Fibroblast of lung (primary cell): ENCODE results near the gene PAQR5. TPM values are rescaled to one million over a fixed set of nuclear protein-coding genes. Genes with fewer than 3 reads are reported as not detected.

Experiments used
- DNase-seq, 2 donors: peaks; one replicate each; pipeline versions ENCODE4 v3.0.0 to v3.0.0-alpha.2; 2010; ENCODE audit warnings: low read depth in 2 of 2
- H2AFZ ChIP-seq: 2 replicates; pipeline ENCODE4 v1.5.1; 2012; ENCODE audit warnings: low read length, control low read depth, inconsistent platforms
- H3K27ac ChIP-seq: 2 replicates; pipeline ENCODE4 v1.5.1; 2011; ENCODE audit warnings: low read length, control low read depth; ENCODE audit not compliant: insufficient read depth
- H3K27me3 ChIP-seq: 2 replicates; pipeline ENCODE4 v1.5.1; 2011; ENCODE audit warnings: mild to moderate bottlenecking, low read length; ENCODE audit not compliant: control insufficient read depth, insufficient read depth
- H3K36me3 ChIP-seq: 2 replicates; pipeline ENCODE4 v1.5.1; 2011; ENCODE audit warnings: low read length; ENCODE audit not compliant: control insufficient read depth, insufficient read depth
- H3K4me1 ChIP-seq: 2 replicates; pipeline ENCODE4 v1.5.1; 2011; ENCODE audit warnings: low read length; ENCODE audit not compliant: control insufficient read depth, insufficient read depth; ENCODE audit errors: extremely low read depth
- H3K4me2 ChIP-seq: 2 replicates; pipeline ENCODE4 v1.5.1; 2011; ENCODE audit warnings: low read length, control low read depth; ENCODE audit not compliant: insufficient read depth; ENCODE audit errors: extremely low read depth
- H3K4me3 ChIP-seq, 4 experiments: fragments of 200-600 bp in 1 of 4; sonication (generic) in 1 of 4; replicated peaks in 1 of 4; 2 replicates each; pipeline ENCODE4 v1.5.1; 2011 to 2016; ENCODE audit warnings: low read length in 4 of 4, low read depth in 3 of 4, mild to moderate bottlenecking in 3 of 4, control low read depth in 2 of 4, inconsistent platforms in 1 of 4, mixed read lengths in 1 of 4; ENCODE audit not compliant: insufficient read depth in 1 of 4; ENCODE audit errors: control extremely low read depth in 1 of 4
- H3K79me2 ChIP-seq: 2 replicates; pipeline ENCODE4 v1.5.1; 2012; ENCODE audit warnings: mild to moderate bottlenecking, low read length, inconsistent platforms; ENCODE audit not compliant: control insufficient read depth, insufficient read depth
- H3K9ac ChIP-seq: 2 replicates; pipeline ENCODE4 v1.5.1; 2011; ENCODE audit warnings: mild to moderate bottlenecking, low read length, control low read depth; ENCODE audit not compliant: insufficient read depth
- H3K9me3 ChIP-seq: 2 replicates; pipeline ENCODE4 v1.5.1; 2012; ENCODE audit warnings: low read depth, low read length; ENCODE audit not compliant: control insufficient read depth, insufficient read depth
- H4K20me1 ChIP-seq: 2 replicates; pipeline ENCODE4 v1.5.1; 2011; ENCODE audit warnings: low read length; ENCODE audit not compliant: control insufficient read depth, insufficient read depth; ENCODE audit errors: extremely low read depth
- EZH2 ChIP-seq: IDR thresholded peaks from 2 replicates; pipeline ENCODE4 v1.5.1; 2012; ENCODE audit warnings: low read length, control low read depth, mild to moderate bottlenecking; ENCODE audit errors: missing control alignments
- polyA plus RNA-seq, 2 donors: library from polyadenylated mRNA; depleted of rRNA in 1 of 2; stranded (reverse) in 1 of 2; unstranded in 1 of 2; fragments of >200 nt; gene quantifications; 2 replicates each; pipeline ENCODE4 v1.2.1, GENCODE V29; 2011 to 2012; ENCODE audit warnings: missing spikeins in 1 of 2
- total RNA-seq: library from RNA; depleted of rRNA; stranded (reverse); fragments of >200 nt; gene quantifications from 2 replicates; pipeline ENCODE4 v1.2.1, GENCODE V29; 2014
- TF ChIP-seq, protein P1 (sequence below), 2 donors: IDR thresholded peaks in 1 of 2; conservative IDR thresholded peaks in 1 of 2; 1 replicate in 1 of 2; 2 replicates in 1 of 2; pipeline ENCODE4 v1.5.1; 2011 to 2012; ENCODE audit warnings: low read length in 2 of 2, control low read depth in 1 of 2, inconsistent platforms in 1 of 2, low read depth in 1 of 2, mild to moderate bottlenecking in 1 of 2

The PAQR5 gene
- total and polyA plus RNA-seq, 2 donors (not counting 1 experiment from before 2014, with no cell fraction given) = 6.0 to 16.2 TPM

DNA sequence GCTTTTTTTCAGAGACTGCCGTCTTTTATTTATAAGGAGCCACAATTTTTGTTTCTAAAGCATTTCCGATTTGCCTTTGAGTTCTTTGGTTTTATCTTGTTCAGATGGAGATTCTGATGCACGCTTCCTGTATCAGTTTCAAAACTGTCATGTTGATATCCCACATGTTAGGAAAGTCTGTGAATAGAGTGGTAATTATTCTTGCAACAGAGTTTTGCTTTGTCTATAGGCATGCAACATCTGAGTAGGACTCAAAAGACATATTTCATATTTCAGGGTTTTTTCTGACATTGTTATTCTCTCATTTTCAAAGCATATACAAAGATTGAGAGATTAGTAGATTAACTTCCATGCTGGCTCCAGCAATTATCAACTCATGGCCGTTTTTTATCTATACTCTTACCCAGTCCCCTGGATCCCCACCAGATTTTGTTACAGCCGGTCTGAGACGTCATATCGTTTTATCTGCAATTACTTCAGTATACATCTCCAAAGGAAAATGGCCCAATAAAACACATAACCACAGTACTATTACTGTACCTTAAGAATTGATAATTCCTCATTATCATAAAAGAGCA lies 22.4 kb downstream of the PAQR5 start:
- TF ChIP-seq EZH2 = no peak
- TF ChIP-seq, protein P1, sequence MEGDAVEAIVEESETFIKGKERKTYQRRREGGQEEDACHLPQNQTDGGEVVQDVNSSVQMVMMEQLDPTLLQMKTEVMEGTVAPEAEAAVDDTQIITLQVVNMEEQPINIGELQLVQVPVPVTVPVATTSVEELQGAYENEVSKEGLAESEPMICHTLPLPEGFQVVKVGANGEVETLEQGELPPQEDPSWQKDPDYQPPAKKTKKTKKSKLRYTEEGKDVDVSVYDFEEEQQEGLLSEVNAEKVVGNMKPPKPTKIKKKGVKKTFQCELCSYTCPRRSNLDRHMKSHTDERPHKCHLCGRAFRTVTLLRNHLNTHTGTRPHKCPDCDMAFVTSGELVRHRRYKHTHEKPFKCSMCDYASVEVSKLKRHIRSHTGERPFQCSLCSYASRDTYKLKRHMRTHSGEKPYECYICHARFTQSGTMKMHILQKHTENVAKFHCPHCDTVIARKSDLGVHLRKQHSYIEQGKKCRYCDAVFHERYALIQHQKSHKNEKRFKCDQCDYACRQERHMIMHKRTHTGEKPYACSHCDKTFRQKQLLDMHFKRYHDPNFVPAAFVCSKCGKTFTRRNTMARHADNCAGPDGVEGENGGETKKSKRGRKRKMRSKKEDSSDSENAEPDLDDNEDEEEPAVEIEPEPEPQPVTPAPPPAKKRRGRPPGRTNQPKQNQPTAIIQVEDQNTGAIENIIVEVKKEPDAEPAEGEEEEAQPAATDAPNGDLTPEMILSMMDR (conservative IDR thresholded peaks at IDR 0.05 in 1 of 2, IDR thresholded peaks at IDR 0.05 in 1 of 2; ENCODE audit: low read depth in 1 of 2, low read length in 2 of 2) = no peak
- no peak overlapping the region for H3K9ac ChIP-seq
- H3K9me3 ChIP-seq = no peaks in the 10 kb centered on the region
- peak in 1 of 2 donors; percentile 31 for DNase-seq
- H3K4me1 ChIP-seq = no peaks in the 10 kb centered on the region
- no peak overlapping the region for H3K4me3 ChIP-seq
- H3K79me2 ChIP-seq = no peaks in the 10 kb centered on the region
- H3K4me2 ChIP-seq = peak overlapping the region; percentile 63
- H2AFZ ChIP-seq = peak overlapping the region; percentile 34
- no peaks in the 10 kb centered on the region for H4K20me1 ChIP-seq
- H3K36me3 ChIP-seq = no peaks in the 10 kb centered on the region
- no peak overlapping the region for H3K27ac ChIP-seq
- H3K27me3 ChIP-seq = no peaks in the 10 kb centered on the region

DNA sequence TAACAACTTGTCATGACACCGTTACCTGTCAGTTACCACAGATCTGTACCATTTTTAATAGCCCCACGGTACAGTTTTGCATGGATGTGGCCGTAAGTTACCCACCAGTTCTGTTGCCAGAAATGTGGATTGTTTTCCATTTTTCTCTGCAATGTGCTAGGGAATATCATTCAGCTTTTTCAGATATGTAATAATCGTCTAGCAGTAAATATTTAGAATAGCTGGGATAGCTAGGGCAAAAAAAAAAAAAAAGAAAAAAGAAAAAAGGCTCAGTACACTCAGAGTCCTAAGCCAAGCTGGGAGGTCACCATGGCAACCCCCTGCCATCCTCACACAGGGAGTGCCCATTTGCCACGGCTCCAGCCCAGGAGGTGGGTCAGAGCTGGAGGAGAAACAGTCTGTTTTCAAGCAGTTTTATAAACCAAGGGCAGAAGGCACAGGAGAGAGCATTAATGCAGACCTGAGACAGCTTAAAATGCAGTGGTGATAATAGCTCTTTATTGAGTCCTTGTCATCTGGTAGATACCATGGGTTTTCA lies 25.2 kb downstream of the PAQR5 start:
- Histone ChIP-seq H3K27ac (no peak overlapping the region), H3K4me3 (no peak overlapping the region), H3K9me3 (no peaks in the 10 kb centered on the region), H3K27me3 (no peaks in the 10 kb centered on the region), H3K4me2 (no peak overlapping the region), H4K20me1 (no peaks in the 10 kb centered on the region), H3K4me1 (no peaks in the 10 kb centered on the region), H2AFZ (no peak overlapping the region), H3K36me3 (no peaks in the 10 kb centered on the region), H3K9ac (no peak overlapping the region), H3K79me2 (no peaks in the 10 kb centered on the region)
- TF ChIP-seq EZH2 = no peak
- TF ChIP-seq, protein P1 (conservative IDR thresholded peaks at IDR 0.05 in 1 of 2, IDR thresholded peaks at IDR 0.05 in 1 of 2; ENCODE audit: low read depth in 1 of 2, low read length in 2 of 2) = no peak
- DNase-seq = no peak

DNA sequence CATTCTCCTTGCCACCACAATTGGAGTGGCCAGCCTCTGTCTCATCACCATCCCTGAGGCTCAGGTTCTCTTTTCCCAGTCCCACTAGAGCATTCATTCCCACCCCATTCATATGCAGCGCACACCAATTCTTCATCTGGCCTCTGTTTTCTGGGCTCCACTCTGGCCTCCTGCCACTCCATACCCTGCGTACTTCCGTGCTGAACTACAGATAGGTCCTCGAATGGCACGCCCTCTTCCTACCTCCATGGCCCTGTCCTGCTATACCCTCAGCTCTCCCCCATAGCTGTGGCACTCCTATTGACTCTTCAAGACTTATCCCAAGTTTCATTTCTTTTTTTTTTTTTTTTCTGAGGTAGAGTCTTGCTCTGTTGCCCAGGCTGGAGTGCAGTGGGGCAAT lies 25.9 kb downstream of the PAQR5 start:
- Histone ChIP-seq H2AFZ (no peak overlapping the region), H3K79me2 (no peaks in the 10 kb centered on the region), H3K9ac (no peak overlapping the region), H3K27ac (no peak overlapping the region), H3K4me2 (no peak overlapping the region), H3K4me1 (no peaks in the 10 kb centered on the region), H3K36me3 (no peaks in the 10 kb centered on the region), H3K27me3 (no peaks in the 10 kb centered on the region), H4K20me1 (no peaks in the 10 kb centered on the region), H3K9me3 (no peaks in the 10 kb centered on the region), H3K4me3 (no peak overlapping the region)
- TF ChIP-seq, protein P1 (conservative IDR thresholded peaks at IDR 0.05 in 1 of 2, IDR thresholded peaks at IDR 0.05 in 1 of 2; ENCODE audit: low read depth in 1 of 2, low read length in 2 of 2) = no peak
- no peak for TF ChIP-seq EZH2
- DNase-seq = no peak
